ENCODE results near the gene BIRC5.
"Not testable (repeated sequence)": the region's sequence is repeated elsewhere in the genome, so short reads cannot be mapped to it uniquely, and the experiment has no call there.

The BIRC5 gene

GRCh38 chr17:78225088-78225865 is 11.2 kb downstream of the BIRC5 start:
- DNase-seq (ENCODE audit: low read depth) = no peak

- no peak for DNase-seq (ENCODE audit: low read depth)
These were observed 12.2 kb downstream of the BIRC5 start for GRCh38 chr17:78226055-78226758.

GRCh38 chr17:78226759-78227454 is 12.9 kb downstream of the BIRC5 start:
- DNase-seq (ENCODE audit: low read depth) = no peak

- DNase-seq (ENCODE audit: low read depth) = no peak
These were observed 13.4 kb downstream of the BIRC5 start for GRCh38 chr17:78227455-78227916.

- DNase-seq (ENCODE audit: low read depth) = no peak
These were observed 14.1 kb downstream of the BIRC5 start for GRCh38 chr17:78228176-78228575.

- no peak for DNase-seq (ENCODE audit: low read depth)
These were observed 16.4 kb downstream of the BIRC5 start for GRCh38 chr17:78230252-78230962.

- DNase-seq (ENCODE audit: low read depth) = no peak
These were observed 17.2 kb downstream of the BIRC5 start, which contains the start of gene TMEM235 for GRCh38 chr17:78230996-78231935. Gene TMEM235 (plus strand): TSS chr17:78231631. CDS start chr17:78232024, 393 bp downstream.

GRCh38 chr17:78231991-78232858 is 18.2 kb downstream of the BIRC5 start:
- no peak for DNase-seq (ENCODE audit: low read depth)

- DNase-seq (ENCODE audit: low read depth) = no peak
These were observed 18.8 kb downstream of the BIRC5 start for GRCh38 chr17:78232859-78233173.

GRCh38 chr17:78233678-78234077 is 19.6 kb downstream of the BIRC5 start:
- DNase-seq (ENCODE audit: low read depth) = no peak

GRCh38 chr17:78234261-78234865 is 20.3 kb downstream of the BIRC5 start:
- DNase-seq (ENCODE audit: low read depth) = no peak

- not testable (repeated sequence) for DNase-seq (ENCODE audit: low read depth)
These were observed 21.0 kb downstream of the BIRC5 start for GRCh38 chr17:78235022-78235421.

- DNase-seq (ENCODE audit: low read depth) = no peak
These were observed 21.8 kb downstream of the BIRC5 start for GRCh38 chr17:78235885-78236284.

GRCh38 chr17:78236362-78237127 is 22.5 kb downstream of the BIRC5 start:
- no peak for DNase-seq (ENCODE audit: low read depth)

GRCh38 chr17:78237401-78238012 is 23.5 kb downstream of the BIRC5 start:
- no peak for DNase-seq (ENCODE audit: low read depth)

GRCh38 chr17:78238823-78239488 is 24.9 kb downstream of the BIRC5 start:
- no peak for DNase-seq (ENCODE audit: low read depth)

- no peak for DNase-seq (ENCODE audit: low read depth)
These were observed 25.5 kb downstream of the BIRC5 start for GRCh38 chr17:78239489-78239931.
